Transverse colon (tissue), 4 donors: ENCODE data around the gene TBX2. TPM values are rescaled to one million over a fixed set of nuclear protein-coding genes. Genes with fewer than 3 reads are reported as not detected.

Experiments
- DNase-seq: peaks from one replicate; pipeline ENCODE4 v3.0.0-alpha.2; 2019
- H3K27ac ChIP-seq, 4 donors: fragments of 200-600 bp; sonication (generic); 2 replicates each; pipeline ENCODE4 v1.5.1; 2016 to 2018; ENCODE audit warnings: inconsistent platforms in 4 of 4
- H3K27me3 ChIP-seq: fragments of 200-600 bp; sonication (generic); 2 replicates; pipeline ENCODE4 v1.5.1; 2017; ENCODE audit warnings: inconsistent platforms
- H3K36me3 ChIP-seq, 4 donors: fragments of 200-600 bp; sonication (generic); 2 replicates each; pipeline ENCODE4 v1.5.1; 2017 to 2019; ENCODE audit warnings: inconsistent platforms in 4 of 4
- H3K4me1 ChIP-seq, 4 donors: fragments of 200-600 bp; sonication (generic); 2 replicates each; pipeline ENCODE4 v1.5.1; 2017 to 2020; ENCODE audit warnings: inconsistent platforms in 4 of 4
- H3K4me3 ChIP-seq, 4 donors: fragments of 200-600 bp; sonication (generic); 1 replicate in 1 of 4; 2 replicates in 3 of 4; pipeline versions ENCODE4 v1.5.1 to v1.6.1; 2017 to 2019; ENCODE audit warnings: inconsistent platforms in 4 of 4
- H3K9me3 ChIP-seq, 2 donors: fragments of 200-600 bp; sonication (generic); 2 replicates each; pipeline ENCODE4 v1.5.1; 2017 to 2019; ENCODE audit warnings: inconsistent platforms in 2 of 2
- CTCF ChIP-seq, 5 experiments: fragments of 200-600 bp in 3 of 5; fragments of 450-650 bp in 2 of 5; sonication (generic) in 3 of 5; IDR thresholded peaks; 1 replicate in 2 of 5; 2 replicates in 3 of 5; pipeline ENCODE4 v1.5.1; 2016 to 2017; ENCODE audit warnings: antibody characterized with exemption in 5 of 5, inconsistent platforms in 3 of 5, mild to moderate bottlenecking in 2 of 5, moderate library complexity in 1 of 5
- EP300 ChIP-seq: sonication (generic); formaldehyde crosslinking; IDR thresholded peaks from one replicate; pipeline ENCODE4 v1.6.1; 2017; ENCODE audit warnings: antibody characterized with exemption, low read depth
- POLR2A ChIP-seq: fragments of 450-650 bp; IDR thresholded peaks from one replicate; pipeline ENCODE4 v1.6.1; 2016; ENCODE audit warnings: antibody characterized with exemption, mild to moderate bottlenecking, moderate library complexity
- POLR2AphosphoS5 ChIP-seq, 3 donors: sonication (generic); formaldehyde crosslinking; IDR thresholded peaks; one replicate each; pipeline ENCODE4 v1.6.1; 2016; ENCODE audit warnings: antibody characterized with exemption in 3 of 3
- WGBS, 2 donors: methylation state at CpG; one replicate each; pipeline ENCODE4 v1.1.5; 2018; ENCODE audit warnings: low coverage in 1 of 2; 5-methylcytosine and 5-hydroxymethylcytosine counted together
- in situ Hi-C, 4 donors: fragments of 200-750 bp; cut with MboI; loops; one replicate each; pipeline versions ENCODE4 v1.15.0 to v1.15.1; 2017; ENCODE audit warnings: low sequenced_read_pairs in 3 of 4, low pct_ligation_motif_present in 1 of 4, low pct_unique_long_range_greater_than_20kb in 1 of 4
- intact Hi-C: fragments of 100-400 bp; cut with DNase I; formaldehyde crosslinking; loops from one replicate; pipeline ENCODE4 v1.15.1; 2023; ENCODE audit warnings: low total_unique reads
- total RNA-seq, 4 donors: library from RNA; depleted of rRNA; stranded (reverse); fragments of >200 nt; gene quantifications; one replicate each; pipeline ENCODE4 v1.1.0, GENCODE V29; 2016

The TBX2 gene
- total RNA-seq, 4 donors from 2014 or later: 2.6 to 13.5 (median 8.7) TPM

- no peaks in the 10 kb centered on the region for H3K9me3 ChIP-seq
- H3K4me3 ChIP-seq: peak overlapping the region in 3 of 4 donors; percentile 39 to 59 (median 47)
- whole genome bisulfite sequencing, 2 donors: 15% methylated on average over 38 of the region's 48 CpGs; no CpG with 5 or more reads in 1 of the 2 donors
- peak overlapping the region; percentile 59 to 77 (median 70) for H3K27ac ChIP-seq
- in situ Hi-C loops (loop anchor here in 1 of 4 donors (25.0 kb wide), 1 partner anchor 427 kb away; no protein-coding TSS in a partner anchor), intact Hi-C loops (loop anchor here (10.0 kb wide), 2 partner anchors 434 to 886 kb away; partner anchors contain the start of gene APPBP2)
- TF ChIP-seq POLR2A (no peak), POLR2AphosphoS5 (IDR thresholded peaks at IDR 0.05) (no peak), CTCF (IDR thresholded peaks at IDR 0.05) (peak; percentile 26 to 66 (median 50))
- H3K4me1 ChIP-seq: peaks cover 14 to 53% (median 39%) of the 10 kb centered on the region in 4 donors
- H3K27me3 ChIP-seq: peaks cover 80% of the 10 kb centered on the region
- H3K36me3 ChIP-seq: no peaks in the 10 kb centered on the region
- DNase-seq: peak; percentile 76
Measured at GRCh38 chr17:61410141-61411010, 10.7 kb downstream of the TBX2 start.

- Histone ChIP-seq H3K9me3 (no peaks in the 10 kb centered on the region), H3K27ac (peak overlapping the region; percentile 59 to 77 (median 70)), H3K4me1 (peaks cover 13 to 50% (median 38%) of the 10 kb centered on the region in 4 donors), H3K4me3 (peak overlapping the region; percentile 3 to 54 (median 43)), H3K36me3 (no peaks in the 10 kb centered on the region), H3K27me3 (peaks cover 74% of the 10 kb centered on the region)
- TF ChIP-seq POLR2A: no peak
- no peak for TF ChIP-seq POLR2AphosphoS5 (IDR thresholded peaks at IDR 0.05)
- TF ChIP-seq CTCF (IDR thresholded peaks at IDR 0.05): no peak
- TF ChIP-seq EP300: no peak
- WGBS, 2 donors: 4% methylated on average over 12 of the region's 29 CpGs; no CpG with 5 or more reads in 1 of the 2 donors
- intact Hi-C loops (loop anchor here (10.0 kb wide), 2 partner anchors 434 to 886 kb away; partner anchors contain the start of gene APPBP2), in situ Hi-C loops (loop anchor here in 1 of 4 donors (25.0 kb wide), 1 partner anchor 426 kb away; no protein-coding TSS in a partner anchor)
- no peak for DNase-seq
Measured at GRCh38 chr17:61411011-61411260, 11.3 kb downstream of the TBX2 start.

- H3K4me1 ChIP-seq: peaks cover 13 to 50% (median 38%) of the 10 kb centered on the region in 4 donors
- H3K9me3 ChIP-seq: no peaks in the 10 kb centered on the region
- DNase-seq: peak; percentile 60
- H3K36me3 ChIP-seq: no peaks in the 10 kb centered on the region
- peaks cover 68% of the 10 kb centered on the region for H3K27me3 ChIP-seq
- WGBS, 2 donors: 1% methylated on average over 42 of the region's 75 CpGs; no CpG with 5 or more reads in 1 of the 2 donors
- peak overlapping the region; percentile 59 to 77 (median 70) for H3K27ac ChIP-seq
- H3K4me3 ChIP-seq: peak overlapping the region; percentile 16 to 54 (median 43)
- no peak for TF ChIP-seq EP300
- TF ChIP-seq POLR2A: no peak
- no peak for TF ChIP-seq CTCF (IDR thresholded peaks at IDR 0.05)
- no peak for TF ChIP-seq POLR2AphosphoS5 (IDR thresholded peaks at IDR 0.05)
- intact Hi-C loops: loop anchor here (10.0 kb wide), 2 partner anchors 433 to 887 kb away; partner anchors contain the start of gene APPBP2
- in situ Hi-C loops: loop anchor here in 1 of 4 donors (25.0 kb wide), 1 partner anchor 426 kb away; no protein-coding TSS in a partner anchor
Measured at GRCh38 chr17:61411261-61412142, 11.9 kb downstream of the TBX2 start.
